Tibial nerve (tissue), 4 donors: ENCODE data around the gene AIF1. TPM values are rescaled to one million over a fixed set of nuclear protein-coding genes. Genes with fewer than 3 reads are reported as not detected.

Experiments used
- DNase-seq, 2 donors: peaks; one replicate each; pipeline ENCODE4 v3.0.0-alpha.2; 2019; ENCODE audit warnings: low spot score in 2 of 2
- H3K27ac ChIP-seq, 4 donors: fragments of 200-600 bp; sonication (generic) in 3 of 4; one replicate each; pipeline ENCODE4 v1.5.1; 2017 to 2019; ENCODE audit warnings: mild to moderate bottlenecking in 1 of 4
- H3K27me3 ChIP-seq, 2 donors: fragments of 200-600 bp; sonication (generic) in 1 of 2; one replicate each; pipeline versions ENCODE4 v1.5.1 to v1.6.0; 2017 to 2019
- H3K36me3 ChIP-seq, 3 donors: fragments of 200-600 bp; sonication (generic); one replicate each; pipeline ENCODE4 v1.5.1; 2018 to 2019
- H3K4me1 ChIP-seq, 4 donors: fragments of 200-600 bp; sonication (generic) in 3 of 4; one replicate each; pipeline ENCODE4 v1.5.1; 2017 to 2019
- H3K4me3 ChIP-seq, 4 donors: fragments of 200-600 bp; sonication (generic) in 3 of 4; one replicate each; pipeline ENCODE4 v1.5.1; 2017 to 2019; ENCODE audit warnings: mild to moderate bottlenecking in 1 of 4, moderate library complexity in 1 of 4
- H3K9me3 ChIP-seq, 4 donors: fragments of 200-600 bp; sonication (generic) in 3 of 4; one replicate each; pipeline ENCODE4 v1.5.1; 2017 to 2019
- EP300 ChIP-seq, 2 donors: sonication (generic); formaldehyde crosslinking; IDR thresholded peaks; one replicate each; pipeline ENCODE4 v1.6.1; 2017; ENCODE audit warnings: antibody characterized with exemption in 2 of 2, mild to moderate bottlenecking in 1 of 2
- POLR2A ChIP-seq, 2 donors: fragments of 450-650 bp; IDR thresholded peaks; one replicate each; pipeline ENCODE4 v1.6.1; 2017; ENCODE audit warnings: antibody characterized with exemption in 2 of 2, mild to moderate bottlenecking in 2 of 2, moderate library complexity in 2 of 2
- WGBS, 2 donors: methylation state at CpG; one replicate each; pipeline ENCODE4 v1.1.5; 2018; 5-methylcytosine and 5-hydroxymethylcytosine counted together
- total RNA-seq, 4 donors: library from RNA; depleted of rRNA; stranded (reverse); fragments of >200 nt; gene quantifications; one replicate each; pipeline ENCODE4 v1.1.0, GENCODE V29; 2016
- TF ChIP-seq, protein P1 (sequence below), 5 experiments: fragments of 200-600 bp in 3 of 5; fragments of 450-650 bp in 2 of 5; sonication (generic) in 3 of 5; IDR thresholded peaks; one replicate each; pipeline ENCODE4 v1.5.1; 2016 to 2019; ENCODE audit warnings: antibody characterized with exemption in 5 of 5, mild to moderate bottlenecking in 3 of 5, moderate library complexity in 2 of 5

The AIF1 gene
- total RNA-seq, 4 donors from 2014 or later = 27.1 to 66.3 (median 50.4) TPM

DNA sequence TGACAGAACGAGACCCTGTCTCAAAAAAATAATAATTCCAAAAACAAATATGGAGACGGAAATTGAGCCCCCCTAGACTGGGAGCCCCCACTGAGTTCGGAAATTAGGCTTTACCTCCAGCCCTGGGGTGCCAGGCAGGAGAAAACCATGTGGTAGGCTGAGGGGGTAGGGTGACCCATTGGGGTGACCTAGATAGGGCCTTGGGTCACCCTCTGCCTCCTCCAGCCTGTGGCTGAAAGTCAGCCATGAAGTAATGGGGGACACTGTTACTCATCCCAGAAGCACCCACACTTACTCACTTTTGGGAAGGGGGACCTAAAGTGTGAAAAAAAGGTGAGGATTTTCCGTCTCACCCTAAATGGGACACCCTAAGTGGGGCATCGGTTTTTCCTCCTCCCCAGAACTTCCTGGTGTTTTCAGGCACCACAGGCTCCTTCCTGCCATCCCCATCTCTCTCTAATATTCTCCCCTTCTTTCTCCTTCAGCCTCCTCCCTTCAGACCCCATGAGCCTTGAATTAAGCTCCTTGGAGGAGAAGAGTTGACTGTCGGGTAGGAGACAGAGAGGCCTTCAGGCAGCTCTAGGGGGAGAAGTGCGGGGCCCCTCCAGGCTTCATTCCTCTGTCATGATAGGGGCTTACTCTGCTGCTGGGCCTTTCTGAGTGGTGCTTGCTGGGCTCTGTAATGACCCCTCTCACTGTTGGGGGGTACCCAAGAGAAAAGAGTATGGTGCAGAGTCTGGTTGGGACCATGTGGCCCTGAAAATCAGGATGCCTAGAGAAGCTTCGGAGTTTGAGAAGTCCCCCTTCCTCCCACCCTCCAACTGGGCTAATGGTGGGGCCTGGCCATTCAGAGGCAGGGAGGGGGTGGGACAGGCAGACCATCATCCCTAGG, 35.2 kb upstream of the AIF1 start:
- TF ChIP-seq EP300 (IDR thresholded peaks at IDR 0.05) (no peak), POLR2A (IDR thresholded peaks at IDR 0.05) (no peak)
- TF ChIP-seq, protein P1, sequence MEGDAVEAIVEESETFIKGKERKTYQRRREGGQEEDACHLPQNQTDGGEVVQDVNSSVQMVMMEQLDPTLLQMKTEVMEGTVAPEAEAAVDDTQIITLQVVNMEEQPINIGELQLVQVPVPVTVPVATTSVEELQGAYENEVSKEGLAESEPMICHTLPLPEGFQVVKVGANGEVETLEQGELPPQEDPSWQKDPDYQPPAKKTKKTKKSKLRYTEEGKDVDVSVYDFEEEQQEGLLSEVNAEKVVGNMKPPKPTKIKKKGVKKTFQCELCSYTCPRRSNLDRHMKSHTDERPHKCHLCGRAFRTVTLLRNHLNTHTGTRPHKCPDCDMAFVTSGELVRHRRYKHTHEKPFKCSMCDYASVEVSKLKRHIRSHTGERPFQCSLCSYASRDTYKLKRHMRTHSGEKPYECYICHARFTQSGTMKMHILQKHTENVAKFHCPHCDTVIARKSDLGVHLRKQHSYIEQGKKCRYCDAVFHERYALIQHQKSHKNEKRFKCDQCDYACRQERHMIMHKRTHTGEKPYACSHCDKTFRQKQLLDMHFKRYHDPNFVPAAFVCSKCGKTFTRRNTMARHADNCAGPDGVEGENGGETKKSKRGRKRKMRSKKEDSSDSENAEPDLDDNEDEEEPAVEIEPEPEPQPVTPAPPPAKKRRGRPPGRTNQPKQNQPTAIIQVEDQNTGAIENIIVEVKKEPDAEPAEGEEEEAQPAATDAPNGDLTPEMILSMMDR (IDR thresholded peaks at IDR 0.05) = no peak
- H3K36me3 ChIP-seq = no peaks in the 10 kb centered on the region
- no peak for DNase-seq
- 88 to 94% methylated on average over 8 of the region's 8 CpGs for WGBS, 2 donors
- no peaks in the 10 kb centered on the region for H3K27me3 ChIP-seq
- peak overlapping the region in 1 of 4 donors; percentile 78 for H3K27ac ChIP-seq
- H3K4me3 ChIP-seq = peak overlapping the region in 1 of 4 donors; percentile 71
- H3K4me1 ChIP-seq = peaks cover 0 to 19% (median 7%) of the 10 kb centered on the region in 4 donors
- H3K9me3 ChIP-seq = no peaks in the 10 kb centered on the region

DNA sequence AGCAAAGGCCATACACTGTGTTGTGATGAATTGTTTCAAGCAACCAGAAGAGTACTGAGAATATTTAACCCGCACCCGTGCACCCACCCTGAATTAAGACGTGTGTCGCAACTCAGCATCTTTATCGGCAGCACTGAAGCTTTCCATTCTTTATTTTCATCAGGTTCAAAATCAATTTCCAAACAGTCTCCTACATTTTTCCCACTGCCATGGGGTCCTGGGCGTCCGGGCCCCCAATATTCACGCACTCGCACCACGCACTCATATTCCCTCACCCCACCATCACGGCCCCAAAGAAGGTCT, 34.6 kb upstream of the AIF1 start:
- Histone ChIP-seq H3K4me3 (peak overlapping the region; percentile 41 to 80 (median 67)), H3K4me1 (peaks cover 0 to 19% (median 5%) of the 10 kb centered on the region in 4 donors), H3K36me3 (no peaks in the 10 kb centered on the region), H3K9me3 (no peaks in the 10 kb centered on the region), H3K27ac (peak overlapping the region; percentile 9 to 87 (median 67)), H3K27me3 (no peaks in the 10 kb centered on the region)
- TF ChIP-seq EP300 (IDR thresholded peaks at IDR 0.05) (no peak), POLR2A (IDR thresholded peaks at IDR 0.05) (no peak)
- TF ChIP-seq, protein P1 (IDR thresholded peaks at IDR 0.05) = no peak
- 34 to 45% methylated on average over 11 of the region's 11 CpGs for WGBS, 2 donors
- DNase-seq = no peak

DNA sequence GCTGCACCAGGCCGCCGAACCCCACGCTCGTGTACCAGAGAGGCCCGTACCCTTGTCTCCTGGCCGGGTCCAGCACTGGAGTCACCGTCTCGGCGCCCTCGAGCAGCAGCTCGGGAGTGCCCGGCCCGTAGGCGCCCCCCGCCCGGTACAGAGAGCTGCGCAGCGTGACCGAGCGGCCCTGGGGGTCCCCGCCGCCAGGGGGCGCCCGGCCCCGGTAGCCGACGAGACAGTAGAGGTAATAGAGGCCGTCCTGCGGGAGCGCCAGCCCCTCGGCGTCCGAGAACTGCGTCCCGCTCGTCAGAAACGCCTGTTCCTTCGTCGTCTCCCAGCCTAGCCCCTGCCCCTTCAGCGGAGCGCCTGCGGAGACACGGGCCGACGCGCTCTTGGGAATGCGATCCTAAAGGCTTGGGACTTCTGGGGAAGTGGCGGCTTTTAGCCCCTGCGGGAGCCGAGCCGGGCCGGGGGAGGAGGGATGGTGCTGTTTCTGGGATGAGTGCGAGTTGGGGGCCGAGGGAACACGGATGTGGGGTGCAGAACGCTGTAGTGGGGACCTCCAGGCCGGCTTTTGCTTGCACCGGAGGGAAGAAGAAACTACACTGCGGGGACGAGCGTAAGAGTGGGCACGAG, 34.1 kb upstream of the AIF1 start:
- TF ChIP-seq, protein P1 (IDR thresholded peaks at IDR 0.05) = peak; percentile 98 to 99 (median 98)
- TF ChIP-seq EP300 (IDR thresholded peaks at IDR 0.05) (peak in 1 of 2 donors; percentile 58), POLR2A (IDR thresholded peaks at IDR 0.05) (peak; percentile 10 to 38)
- no peaks in the 10 kb centered on the region for H3K36me3 ChIP-seq
- peak overlapping the region; percentile 9 to 87 (median 67) for H3K27ac ChIP-seq
- H3K4me1 ChIP-seq = peaks cover 0 to 19% (median 7%) of the 10 kb centered on the region in 4 donors
- H3K4me3 ChIP-seq = peak overlapping the region; percentile 41 to 80 (median 67)
- no peaks in the 10 kb centered on the region for H3K9me3 ChIP-seq
- WGBS, 2 donors = 1% methylated on average over 19 to 49 of the region's 62 CpGs
- DNase-seq = peak; percentile 74 to 81
- H3K27me3 ChIP-seq = no peaks in the 10 kb centered on the region

DNA sequence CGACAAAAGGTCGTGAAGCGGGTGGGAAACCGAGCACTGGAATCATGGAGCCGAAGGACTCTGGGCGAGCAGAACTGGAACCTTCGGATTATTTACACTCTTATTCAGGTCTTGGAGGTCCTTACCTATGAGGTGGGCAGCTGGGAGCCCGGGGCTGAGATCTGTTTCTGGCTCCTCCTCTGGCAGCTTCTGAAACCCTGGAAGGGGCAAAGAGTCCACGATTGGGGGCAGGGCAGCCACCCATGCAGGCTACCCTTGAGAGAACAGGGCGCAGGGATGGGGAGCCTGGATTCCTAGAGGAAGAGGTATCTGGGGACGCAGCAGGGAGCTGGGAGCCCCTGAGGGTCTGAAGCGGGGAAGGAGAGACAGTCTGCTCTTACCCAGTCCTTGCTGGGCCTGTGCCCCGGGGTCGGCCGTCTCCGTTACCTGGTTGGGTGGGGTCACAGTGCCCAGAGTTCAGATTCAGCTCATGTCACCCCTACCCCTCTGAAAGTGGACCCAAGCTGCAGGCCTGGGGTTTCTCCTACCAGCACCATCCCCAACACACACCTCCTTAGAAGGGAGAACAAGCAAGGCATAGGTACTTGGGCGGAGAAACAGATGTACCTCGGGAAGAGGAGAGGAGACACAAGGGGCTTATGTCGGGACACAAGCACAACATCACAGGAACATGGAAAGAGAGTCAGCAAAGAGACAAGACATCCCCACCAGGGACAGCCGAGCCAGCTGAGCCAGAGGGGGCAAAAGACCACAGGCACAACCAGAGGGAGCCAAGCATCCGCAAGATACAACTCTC, 33.4 kb upstream of the AIF1 start:
- TF ChIP-seq POLR2A (IDR thresholded peaks at IDR 0.05) (no peak), EP300 (IDR thresholded peaks at IDR 0.05) (no peak)
- TF ChIP-seq, protein P1 (IDR thresholded peaks at IDR 0.05) = no peak
- Histone ChIP-seq H3K4me1 (peaks cover 0 to 19% (median 8%) of the 10 kb centered on the region in 4 donors), H3K36me3 (no peaks in the 10 kb centered on the region), H3K9me3 (no peaks in the 10 kb centered on the region), H3K4me3 (peak overlapping the region; percentile 41 to 80 (median 67)), H3K27ac (peak overlapping the region; percentile 9 to 87 (median 67)), H3K27me3 (no peaks in the 10 kb centered on the region)
- 23 to 27% methylated on average over 21 of the region's 21 CpGs for WGBS, 2 donors
- DNase-seq = no peak
